ENCODE measurements around the gene PRKCB.

The PRKCB gene

DNA sequence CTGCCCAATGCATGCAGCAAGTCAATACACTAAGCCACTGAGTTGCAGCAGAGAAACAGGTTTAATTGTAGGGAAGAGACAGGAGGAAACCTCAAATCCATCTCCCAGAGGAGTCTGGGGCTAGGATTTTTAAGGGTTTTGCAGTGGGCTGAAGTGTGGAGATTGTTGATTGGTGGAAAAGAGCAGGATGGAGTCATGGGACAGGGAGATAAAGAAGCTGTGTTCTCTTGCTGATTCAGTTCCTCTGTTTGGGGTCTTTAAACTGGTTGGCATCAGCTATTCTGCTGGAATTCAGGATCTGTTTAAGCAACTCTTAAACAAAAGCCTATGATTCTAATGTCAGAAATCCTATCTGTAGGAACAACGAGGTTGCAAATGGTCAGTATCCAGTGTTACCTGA, 239.5 kb downstream of the PRKCB start:
- no peak for TF ChIP-seq POLR2AphosphoS5 (IDR thresholded peaks at IDR 0.05; ENCODE audit: low read depth, low read length)
- TF ChIP-seq SIN3A (IDR thresholded peaks at IDR 0.05; ENCODE audit: borderline replicate concordance, insufficient read depth, low read length): no peak
- no peak for TF ChIP-seq TAF1 (IDR thresholded peaks at IDR 0.05; ENCODE audit: borderline replicate concordance, insufficient read depth, low read length)
- TF ChIP-seq FOXP2 (optimal IDR thresholded peaks at IDR 0.05; ENCODE audit: borderline replicate concordance, extremely low read depth, extremely low read length, insufficient read depth): no peak
- TF ChIP-seq, protein P1, sequence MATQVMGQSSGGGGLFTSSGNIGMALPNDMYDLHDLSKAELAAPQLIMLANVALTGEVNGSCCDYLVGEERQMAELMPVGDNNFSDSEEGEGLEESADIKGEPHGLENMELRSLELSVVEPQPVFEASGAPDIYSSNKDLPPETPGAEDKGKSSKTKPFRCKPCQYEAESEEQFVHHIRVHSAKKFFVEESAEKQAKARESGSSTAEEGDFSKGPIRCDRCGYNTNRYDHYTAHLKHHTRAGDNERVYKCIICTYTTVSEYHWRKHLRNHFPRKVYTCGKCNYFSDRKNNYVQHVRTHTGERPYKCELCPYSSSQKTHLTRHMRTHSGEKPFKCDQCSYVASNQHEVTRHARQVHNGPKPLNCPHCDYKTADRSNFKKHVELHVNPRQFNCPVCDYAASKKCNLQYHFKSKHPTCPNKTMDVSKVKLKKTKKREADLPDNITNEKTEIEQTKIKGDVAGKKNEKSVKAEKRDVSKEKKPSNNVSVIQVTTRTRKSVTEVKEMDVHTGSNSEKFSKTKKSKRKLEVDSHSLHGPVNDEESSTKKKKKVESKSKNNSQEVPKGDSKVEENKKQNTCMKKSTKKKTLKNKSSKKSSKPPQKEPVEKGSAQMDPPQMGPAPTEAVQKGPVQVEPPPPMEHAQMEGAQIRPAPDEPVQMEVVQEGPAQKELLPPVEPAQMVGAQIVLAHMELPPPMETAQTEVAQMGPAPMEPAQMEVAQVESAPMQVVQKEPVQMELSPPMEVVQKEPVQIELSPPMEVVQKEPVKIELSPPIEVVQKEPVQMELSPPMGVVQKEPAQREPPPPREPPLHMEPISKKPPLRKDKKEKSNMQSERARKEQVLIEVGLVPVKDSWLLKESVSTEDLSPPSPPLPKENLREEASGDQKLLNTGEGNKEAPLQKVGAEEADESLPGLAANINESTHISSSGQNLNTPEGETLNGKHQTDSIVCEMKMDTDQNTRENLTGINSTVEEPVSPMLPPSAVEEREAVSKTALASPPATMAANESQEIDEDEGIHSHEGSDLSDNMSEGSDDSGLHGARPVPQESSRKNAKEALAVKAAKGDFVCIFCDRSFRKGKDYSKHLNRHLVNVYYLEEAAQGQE (IDR thresholded peaks at IDR 0.05; ENCODE audit: insufficient read depth in 1 of 2, low read depth in 2 of 2, low read length in 2 of 2): no peak

DNA sequence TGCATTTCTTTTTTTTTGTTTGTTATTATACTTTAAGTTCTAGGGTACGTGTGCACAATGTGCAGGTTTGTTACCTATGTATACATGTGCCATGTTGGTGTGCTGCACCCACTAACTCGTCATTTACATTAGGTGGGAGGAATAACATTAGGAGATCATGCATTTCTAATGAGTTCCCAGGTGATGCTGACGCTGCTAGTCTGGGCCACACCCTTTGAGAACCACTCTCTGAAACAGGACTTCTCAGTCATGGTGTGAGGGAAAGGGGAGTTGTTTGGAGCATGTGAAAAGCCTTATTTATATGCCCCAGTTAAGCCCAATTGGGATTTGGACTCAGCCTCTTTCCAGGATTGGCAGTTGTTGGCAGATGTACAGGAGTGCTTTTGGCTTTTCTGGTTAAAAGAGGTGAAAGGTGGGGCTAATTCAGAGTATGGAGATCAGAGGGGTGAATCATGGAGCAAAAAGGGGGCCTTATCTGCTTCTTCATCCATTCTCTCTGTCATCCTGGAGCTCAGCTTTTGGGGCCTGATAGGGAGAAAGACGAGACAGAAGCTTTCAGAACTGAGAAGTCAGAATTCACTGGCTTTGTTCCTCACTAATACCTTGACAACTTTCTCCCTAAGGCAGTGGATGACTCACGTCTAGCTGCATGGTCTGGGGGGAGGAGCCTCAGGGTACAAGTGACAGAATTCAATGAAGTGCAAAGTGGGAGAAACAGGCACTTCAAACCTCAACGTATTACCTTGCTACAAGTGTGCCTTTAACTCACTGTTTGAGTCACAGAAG, 240.3 kb downstream of the PRKCB start:
- TF ChIP-seq SIN3A (IDR thresholded peaks at IDR 0.05; ENCODE audit: borderline replicate concordance, insufficient read depth, low read length): no peak
- no peak for TF ChIP-seq POLR2AphosphoS5 (IDR thresholded peaks at IDR 0.05; ENCODE audit: low read depth, low read length)
- TF ChIP-seq TAF1 (IDR thresholded peaks at IDR 0.05; ENCODE audit: borderline replicate concordance, insufficient read depth, low read length): no peak
- no peak for TF ChIP-seq FOXP2 (optimal IDR thresholded peaks at IDR 0.05; ENCODE audit: borderline replicate concordance, extremely low read depth, extremely low read length, insufficient read depth)

DNA sequence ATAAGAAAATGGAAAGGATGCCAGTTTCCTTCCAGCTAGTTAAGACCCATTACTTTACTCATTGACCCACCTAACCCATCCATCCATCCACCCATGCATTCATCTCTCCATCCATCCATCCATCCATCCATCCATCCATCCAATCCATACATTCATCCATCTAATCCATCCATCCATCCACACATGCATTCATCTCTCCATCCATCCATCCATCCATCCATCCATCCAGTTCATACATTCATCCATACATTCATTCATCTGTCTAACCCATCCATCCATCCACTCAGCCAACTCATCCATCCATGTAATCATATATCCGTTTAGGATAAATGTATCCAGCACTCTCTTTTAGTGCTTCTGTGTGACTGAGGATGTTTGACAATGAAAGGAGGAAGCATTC, 241.5 kb downstream of the PRKCB start:
- TF ChIP-seq FOXP2 (optimal IDR thresholded peaks at IDR 0.05; ENCODE audit: borderline replicate concordance, extremely low read depth, extremely low read length, insufficient read depth) (no peak), POLR2AphosphoS5 (IDR thresholded peaks at IDR 0.05; ENCODE audit: low read depth, low read length) (no peak), TAF1 (IDR thresholded peaks at IDR 0.05; ENCODE audit: borderline replicate concordance, insufficient read depth, low read length) (no peak), SIN3A (IDR thresholded peaks at IDR 0.05; ENCODE audit: borderline replicate concordance, insufficient read depth, low read length) (no peak)
- TF ChIP-seq, protein P1 (IDR thresholded peaks at IDR 0.05; ENCODE audit: insufficient read depth in 1 of 2, low read depth in 2 of 2, low read length in 2 of 2): no peak

DNA sequence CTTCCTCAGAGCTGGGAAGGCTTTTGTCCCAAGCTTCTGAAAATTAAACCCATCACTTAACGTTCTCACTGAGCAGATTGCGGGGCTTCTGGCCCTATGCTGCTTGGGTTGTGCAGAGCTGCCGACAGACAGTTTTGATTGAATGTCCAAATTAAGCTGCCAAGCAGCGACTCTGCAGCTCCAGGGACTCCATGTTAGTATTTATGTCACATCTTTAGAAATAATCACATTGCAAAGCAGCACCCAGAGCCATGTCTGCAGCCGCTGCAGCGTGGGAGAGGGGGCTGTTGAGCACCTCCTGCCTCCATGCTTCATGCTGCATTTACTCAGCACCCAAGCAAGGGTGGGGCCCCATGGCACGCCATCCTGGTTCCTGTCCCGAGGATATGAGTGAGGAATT, 242.2 kb downstream of the PRKCB start:
- no peak for TF ChIP-seq FOXP2 (optimal IDR thresholded peaks at IDR 0.05; ENCODE audit: borderline replicate concordance, extremely low read depth, extremely low read length, insufficient read depth)
- no peak for TF ChIP-seq SIN3A (IDR thresholded peaks at IDR 0.05; ENCODE audit: borderline replicate concordance, insufficient read depth, low read length)
- TF ChIP-seq TAF1 (IDR thresholded peaks at IDR 0.05; ENCODE audit: borderline replicate concordance, insufficient read depth, low read length): no peak
- TF ChIP-seq POLR2AphosphoS5 (IDR thresholded peaks at IDR 0.05; ENCODE audit: low read depth, low read length): no peak
- TF ChIP-seq, protein P1 (IDR thresholded peaks at IDR 0.05; ENCODE audit: insufficient read depth in 1 of 2, low read depth in 2 of 2, low read length in 2 of 2): no peak

DNA sequence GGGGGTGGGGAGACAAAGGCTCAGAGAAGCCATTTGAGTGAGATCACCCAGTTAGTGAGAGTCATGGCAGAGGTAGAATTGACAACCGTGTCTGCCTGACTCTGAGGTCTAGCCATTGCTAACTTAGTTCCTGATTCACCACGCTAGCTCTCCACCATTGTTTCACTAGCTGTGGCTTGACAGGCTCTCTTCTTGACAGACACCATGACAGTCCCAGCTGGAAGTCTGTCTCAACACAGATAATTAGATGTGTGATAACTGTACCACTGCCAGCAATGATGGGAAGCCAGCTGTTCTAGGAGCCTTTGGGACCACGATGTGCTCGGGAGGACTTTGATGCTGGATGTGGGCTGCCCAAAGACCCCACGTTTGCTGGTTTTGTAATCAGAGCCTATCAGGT, 249.9 kb downstream of the PRKCB start:
- no peak for TF ChIP-seq TAF1 (IDR thresholded peaks at IDR 0.05; ENCODE audit: borderline replicate concordance, insufficient read depth, low read length)
- TF ChIP-seq FOXP2 (optimal IDR thresholded peaks at IDR 0.05; ENCODE audit: borderline replicate concordance, extremely low read depth, extremely low read length, insufficient read depth): no peak
- no peak for TF ChIP-seq POLR2AphosphoS5 (IDR thresholded peaks at IDR 0.05; ENCODE audit: low read depth, low read length)
- no peak for TF ChIP-seq SIN3A (IDR thresholded peaks at IDR 0.05; ENCODE audit: borderline replicate concordance, insufficient read depth, low read length)
- TF ChIP-seq, protein P1 (IDR thresholded peaks at IDR 0.05; ENCODE audit: insufficient read depth in 1 of 2, low read depth in 2 of 2, low read length in 2 of 2): no peak

All from PFSK-1 (cell line).